ENCODE measurements around the gene NEUROG1.

The NEUROG1 gene

GRCh38 chr5:135566422-135567400 is 30.9 kb upstream of the NEUROG1 start:
- POLR2A ChIA-PET, result interaction anchor here (1.3 to 1.4 kb wide), 2 partner anchors 13 to 143 kb away, joined by 3 to 5 read pairs; no protein-coding TSS in a partner anchor

GRCh38 chr5:135565725-135566421 is 30.1 kb upstream of the NEUROG1 start:
- ChIA-PET CTCF (interaction anchor here (0.5 to 5.0 kb wide), 41 partner anchors 9 to 1756 kb away, joined by 3 to 124 read pairs (median 4); partner anchors contain the start of genes CXCL14 and SLC25A48), POLR2A (interaction anchor here (1.3 to 1.4 kb wide), 2 partner anchors 12 to 144 kb away, joined by 3 to 5 read pairs; no protein-coding TSS in a partner anchor)
- DNase-seq (ENCODE audit: extremely low spot score), result peak; percentile 79
- TF ChIP-seq CTBP1 (IDR thresholded peaks at IDR 0.05; ENCODE audit: borderline replicate concordance) (no peak), L3MBTL2 (conservative IDR thresholded peaks at IDR 0.05) (0 out of 2 replicates have a peak, but pooled peaks have one; percentile 9)

More at GRCh38 chr5:135566422-135567400, 30.9 kb upstream of the NEUROG1 start:
- TF ChIP-seq FOXA1 (IDR thresholded peaks at IDR 0.05) (no peak), HDGF (IDR thresholded peaks at IDR 0.05; ENCODE audit: borderline replicate concordance) (no peak), ELF4 (IDR thresholded peaks at IDR 0.05) (no peak), LEF1 (IDR thresholded peaks at IDR 0.05; ENCODE audit: borderline replicate concordance) (no peak), ZNF384 (IDR thresholded peaks at IDR 0.05) (no peak), L3MBTL2 (conservative IDR thresholded peaks at IDR 0.05) (no peak), SP1 (IDR thresholded peaks at IDR 0.05) (no peak), SUZ12 (IDR thresholded peaks at IDR 0.05) (no peak), FOXM1 (IDR thresholded peaks at IDR 0.05; ENCODE audit: borderline replicate concordance) (no peak), TARDBP (IDR thresholded peaks at IDR 0.05) (no peak), NFRKB (IDR thresholded peaks at IDR 0.05) (no peak), BHLHE40 (IDR thresholded peaks at IDR 0.05; ENCODE audit: borderline replicate concordance) (no peak), CTBP1 (IDR thresholded peaks at IDR 0.05; ENCODE audit: borderline replicate concordance) (no peak), FOXK2 (IDR thresholded peaks at IDR 0.05) (no peak), ARNT (IDR thresholded peaks at IDR 0.05) (no peak)
- TF ChIP-seq, protein P1, sequence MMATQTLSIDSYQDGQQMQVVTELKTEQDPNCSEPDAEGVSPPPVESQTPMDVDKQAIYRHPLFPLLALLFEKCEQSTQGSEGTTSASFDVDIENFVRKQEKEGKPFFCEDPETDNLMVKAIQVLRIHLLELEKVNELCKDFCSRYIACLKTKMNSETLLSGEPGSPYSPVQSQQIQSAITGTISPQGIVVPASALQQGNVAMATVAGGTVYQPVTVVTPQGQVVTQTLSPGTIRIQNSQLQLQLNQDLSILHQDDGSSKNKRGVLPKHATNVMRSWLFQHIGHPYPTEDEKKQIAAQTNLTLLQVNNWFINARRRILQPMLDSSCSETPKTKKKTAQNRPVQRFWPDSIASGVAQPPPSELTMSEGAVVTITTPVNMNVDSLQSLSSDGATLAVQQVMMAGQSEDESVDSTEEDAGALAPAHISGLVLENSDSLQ (IDR thresholded peaks at IDR 0.05), result no peak
- no peak for DNase-seq (ENCODE audit: extremely low spot score)
- CTCF ChIA-PET, result interaction anchor here (0.6 to 5.0 kb wide), 40 partner anchors 8 to 532 kb away, joined by 3 to 124 read pairs (median 5); partner anchors contain the start of genes CXCL14 and SLC25A48

- no peak for DNase-seq (ENCODE audit: extremely low spot score)
- POLR2A ChIA-PET, result interaction anchor here (1.4 kb wide), 1 partner anchor 12 kb away, joined by 3 read pairs; no protein-coding TSS in a partner anchor
- CTCF ChIA-PET, result interaction anchor here (0.8 to 5.0 kb wide), 15 partner anchors 14 to 269 kb away, joined by 3 to 124 read pairs (median 5); partner anchors contain the start of genes CXCL14 and SLC25A48
- no peak for TF ChIP-seq ELF4 (IDR thresholded peaks at IDR 0.05)
- TF ChIP-seq ZNF384 (IDR thresholded peaks at IDR 0.05), result no peak
- TF ChIP-seq L3MBTL2 (conservative IDR thresholded peaks at IDR 0.05), result no peak
- TF ChIP-seq NFRKB (IDR thresholded peaks at IDR 0.05), result no peak
- TF ChIP-seq CTBP1 (IDR thresholded peaks at IDR 0.05; ENCODE audit: borderline replicate concordance), result no peak
- no peak for TF ChIP-seq HDGF (IDR thresholded peaks at IDR 0.05; ENCODE audit: borderline replicate concordance)
- TF ChIP-seq FOXM1 (IDR thresholded peaks at IDR 0.05; ENCODE audit: borderline replicate concordance), result no peak
- TF ChIP-seq, protein P1 (IDR thresholded peaks at IDR 0.05), result no peak
- no peak for TF ChIP-seq FOXA1 (IDR thresholded peaks at IDR 0.05)
- no peak for TF ChIP-seq ARNT (IDR thresholded peaks at IDR 0.05)
- TF ChIP-seq TARDBP (IDR thresholded peaks at IDR 0.05), result no peak
- no peak for TF ChIP-seq SUZ12 (IDR thresholded peaks at IDR 0.05)
- TF ChIP-seq FOXK2 (IDR thresholded peaks at IDR 0.05), result no peak
These were observed 29.5 kb upstream of the NEUROG1 start for GRCh38 chr5:135565266-135565665.

GRCh38 chr5:135564331-135564730 is 28.6 kb upstream of the NEUROG1 start:
- ChIA-PET POLR2A (no interaction called here), CTCF (interaction anchor here (0.6 to 5.0 kb wide), 7 partner anchors 13 to 385 kb away, joined by 3 to 124 read pairs (median 37); partner anchors contain the start of gene CXCL14)
- TF ChIP-seq HDGF (IDR thresholded peaks at IDR 0.05; ENCODE audit: borderline replicate concordance), result no peak
- no peak for TF ChIP-seq FOXM1 (IDR thresholded peaks at IDR 0.05; ENCODE audit: borderline replicate concordance)
- no peak for TF ChIP-seq SP1 (IDR thresholded peaks at IDR 0.05)
- TF ChIP-seq SUZ12 (IDR thresholded peaks at IDR 0.05), result no peak
- no peak for TF ChIP-seq FOXK2 (IDR thresholded peaks at IDR 0.05)
- no peak for TF ChIP-seq NFRKB (IDR thresholded peaks at IDR 0.05)
- no peak for TF ChIP-seq BHLHE40 (IDR thresholded peaks at IDR 0.05; ENCODE audit: borderline replicate concordance)
- TF ChIP-seq ZNF384 (IDR thresholded peaks at IDR 0.05), result no peak
- no peak for DNase-seq (ENCODE audit: extremely low spot score)

DNA sequence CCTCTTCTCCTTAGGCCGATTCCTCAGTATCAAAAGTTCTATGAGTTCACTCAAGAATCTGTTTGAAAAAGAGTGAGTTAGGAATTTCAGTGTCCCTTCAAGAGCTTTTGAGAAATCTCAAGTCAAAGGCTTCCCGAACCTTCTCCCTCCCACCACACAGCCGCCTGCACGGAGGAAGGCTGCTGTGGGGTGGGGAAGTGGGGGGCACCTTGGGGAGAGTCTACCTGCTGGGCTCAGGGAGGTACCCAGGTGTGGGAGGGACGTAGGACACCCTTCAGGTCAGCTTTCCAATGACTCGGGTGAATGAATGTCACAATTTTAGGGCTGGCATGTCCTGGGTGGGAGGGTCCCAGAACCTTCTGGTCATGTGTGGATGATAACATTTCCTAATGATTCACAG is 25.5 kb upstream of the NEUROG1 start:
- no peak for DNase-seq (ENCODE audit: extremely low spot score)
- CTCF ChIA-PET, result interaction anchor here (0.6 to 3.4 kb wide), 24 partner anchors 9 to 331 kb away, joined by 3 to 26 read pairs (median 6); partner anchors contain the start of gene SLC25A48
- POLR2A ChIA-PET, result interaction anchor here (1.9 kb wide), 1 partner anchor 99 kb away, joined by 4 read pairs; no protein-coding TSS in a partner anchor
- TF ChIP-seq, protein P1 (IDR thresholded peaks at IDR 0.05), result no peak
- no peak for TF ChIP-seq NFRKB (IDR thresholded peaks at IDR 0.05)
- TF ChIP-seq LEF1 (IDR thresholded peaks at IDR 0.05; ENCODE audit: borderline replicate concordance), result no peak
- TF ChIP-seq L3MBTL2 (conservative IDR thresholded peaks at IDR 0.05), result no peak
- TF ChIP-seq ZNF384 (IDR thresholded peaks at IDR 0.05), result no peak
